ENCODE results near the gene HIVEP3. TPM values are rescaled to one million over a fixed set of nuclear protein-coding genes. Genes with fewer than 3 reads are reported as not detected.
A peak's percentile ranks its signal among the peaks of the same experiment; 100 is the strongest.

The HIVEP3 gene
- total RNA-seq, 1 experiment from 2014 or later = 2.8 TPM

GRCh38 chr1:41861535-41862383 is 57.0 kb downstream of the HIVEP3 start:
- H3K4me1 ChIP-seq = peaks cover 22% of the 10 kb centered on the region
- H3K4me3 ChIP-seq = no peak overlapping the region
- no peak overlapping the region for H3K27ac ChIP-seq
- H3K27me3 ChIP-seq = peaks cover 4% of the 10 kb centered on the region; the same call in 1 of the 2 replicates
- H3K36me3 ChIP-seq = no peaks in the 10 kb centered on the region
- no peak for DNase-seq
- 0 out of 2 replicates have a peak, but pooled peaks cover 3% of the 10 kb centered on the region for H3K9me3 ChIP-seq (replicated peaks)

GRCh38 chr1:41860771-41861170 is 58.0 kb downstream of the HIVEP3 start:
- 0 out of 2 replicates have a peak, but pooled peaks cover 3% of the 10 kb centered on the region for H3K9me3 ChIP-seq (replicated peaks)
- peaks cover 20% of the 10 kb centered on the region for H3K4me1 ChIP-seq
- no peaks in the 10 kb centered on the region for H3K36me3 ChIP-seq
- H3K4me3 ChIP-seq = no peak overlapping the region
- H3K27ac ChIP-seq = no peak overlapping the region
- H3K27me3 ChIP-seq = no peaks in the 10 kb centered on the region; the same call in 1 of the 2 replicates
- DNase-seq = no peak

GRCh38 chr1:41860214-41860613 is 58.5 kb downstream of the HIVEP3 start:
- Histone ChIP-seq H3K4me1 (peaks cover 20% of the 10 kb centered on the region), H3K27me3 (no peaks in the 10 kb centered on the region; the same call in 1 of the 2 replicates), H3K4me3 (no peak overlapping the region), H3K36me3 (no peaks in the 10 kb centered on the region), H3K27ac (no peak overlapping the region), H3K9me3 (replicated peaks) (0 out of 2 replicates have a peak, but pooled peaks cover 3% of the 10 kb centered on the region)
- DNase-seq = no peak

GRCh38 chr1:41859686-41860085 is 59.0 kb downstream of the HIVEP3 start:
- 0 out of 2 replicates have a peak, but pooled peaks cover 3% of the 10 kb centered on the region for H3K9me3 ChIP-seq (replicated peaks)
- peaks cover 16% of the 10 kb centered on the region for H3K4me1 ChIP-seq
- no peak overlapping the region for H3K4me3 ChIP-seq

GRCh38 chr1:41856944-41857285 is 61.8 kb downstream of the HIVEP3 start:
- Histone ChIP-seq H3K9me3 (replicated peaks) (0 out of 2 replicates have a peak, but pooled peaks cover 3% of the 10 kb centered on the region), H3K27ac (no peak overlapping the region), H3K27me3 (no peaks in the 10 kb centered on the region), H3K36me3 (no peaks in the 10 kb centered on the region), H3K4me3 (no peak overlapping the region), H3K4me1 (peaks cover 4% of the 10 kb centered on the region)
- no peak for DNase-seq

More at GRCh38 chr1:41859686-41860085, 59.0 kb downstream of the HIVEP3 start:
- Histone ChIP-seq H3K27ac (no peak overlapping the region), H3K36me3 (no peaks in the 10 kb centered on the region), H3K27me3 (no peaks in the 10 kb centered on the region; the same call in 1 of the 2 replicates)
- DNase-seq = no peak

- no peak overlapping the region for H3K4me3 ChIP-seq
Observed at GRCh38 chr1:41856151-41856943, 62.4 kb downstream of the HIVEP3 start.

GRCh38 chr1:41855713-41856112 is 63.0 kb downstream of the HIVEP3 start:
- DNase-seq = no peak
- H3K9me3 ChIP-seq (replicated peaks) = 0 out of 2 replicates have a peak, but pooled peaks cover 3% of the 10 kb centered on the region
- H3K4me1 ChIP-seq = no peaks in the 10 kb centered on the region
- H3K27me3 ChIP-seq = no peaks in the 10 kb centered on the region; the same call in 1 of the 2 replicates
- H3K36me3 ChIP-seq = no peaks in the 10 kb centered on the region
- H3K27ac ChIP-seq = no peak overlapping the region
- H3K4me3 ChIP-seq = no peak overlapping the region

More at GRCh38 chr1:41856151-41856943, 62.4 kb downstream of the HIVEP3 start:
- Histone ChIP-seq H3K27me3 (no peaks in the 10 kb centered on the region), H3K36me3 (no peaks in the 10 kb centered on the region), H3K4me1 (no peaks in the 10 kb centered on the region; the same call in 1 of the 2 replicates), H3K27ac (no peak overlapping the region), H3K9me3 (replicated peaks) (0 out of 2 replicates have a peak, but pooled peaks cover 3% of the 10 kb centered on the region)
- DNase-seq = no peak

GRCh38 chr1:41853907-41854306 is 64.8 kb downstream of the HIVEP3 start:
- no peak overlapping the region for H3K4me3 ChIP-seq
- no peak for DNase-seq
- H3K9me3 ChIP-seq (replicated peaks) = 0 out of 2 replicates have a peak, but pooled peaks cover 3% of the 10 kb centered on the region
- no peak overlapping the region for H3K27ac ChIP-seq
- H3K36me3 ChIP-seq = no peaks in the 10 kb centered on the region
- no peaks in the 10 kb centered on the region for H3K4me1 ChIP-seq
- H3K27me3 ChIP-seq = no peaks in the 10 kb centered on the region; the same call in 1 of the 2 replicates

- no peaks in the 10 kb centered on the region for H3K9me3 ChIP-seq (replicated peaks)
- no peak for DNase-seq
- no peaks in the 10 kb centered on the region for H3K4me1 ChIP-seq
- H3K27ac ChIP-seq = no peak overlapping the region
- H3K4me3 ChIP-seq = no peak overlapping the region
- peaks cover under 1% of the 10 kb centered on the region; the same call in 1 of the 2 replicates for H3K27me3 ChIP-seq
- no peaks in the 10 kb centered on the region for H3K36me3 ChIP-seq
Observed at GRCh38 chr1:41852091-41852490, 66.6 kb downstream of the HIVEP3 start.

GRCh38 chr1:41851589-41851988 is 67.1 kb downstream of the HIVEP3 start:
- DNase-seq = peak; percentile 19 to 51
- Histone ChIP-seq H3K4me3 (no peak overlapping the region), H3K9me3 (replicated peaks) (no peaks in the 10 kb centered on the region), H3K4me1 (no peaks in the 10 kb centered on the region), H3K36me3 (no peaks in the 10 kb centered on the region), H3K27ac (no peak overlapping the region), H3K27me3 (peaks cover 3% of the 10 kb centered on the region; the same call in 1 of the 2 replicates)

- Histone ChIP-seq H3K27ac (no peak overlapping the region), H3K4me1 (no peaks in the 10 kb centered on the region), H3K9me3 (replicated peaks) (no peaks in the 10 kb centered on the region), H3K4me3 (no peak overlapping the region), H3K27me3 (peaks cover 3% of the 10 kb centered on the region; the same call in 1 of the 2 replicates), H3K36me3 (no peaks in the 10 kb centered on the region)
- no peak for DNase-seq
Observed at GRCh38 chr1:41850029-41850428, 68.7 kb downstream of the HIVEP3 start.

GRCh38 chr1:41849211-41849759 is 69.4 kb downstream of the HIVEP3 start:
- Histone ChIP-seq H3K27me3 (peaks cover 3% of the 10 kb centered on the region; the same call in 1 of the 2 replicates), H3K4me1 (no peaks in the 10 kb centered on the region), H3K9me3 (replicated peaks) (no peaks in the 10 kb centered on the region), H3K4me3 (no peak overlapping the region), H3K27ac (no peak overlapping the region), H3K36me3 (no peaks in the 10 kb centered on the region)
- DNase-seq = no peak

GRCh38 chr1:41848216-41848952 is 70.3 kb downstream of the HIVEP3 start:
- H3K4me1 ChIP-seq = no peaks in the 10 kb centered on the region
- no peak for DNase-seq

GRCh38 chr1:41847733-41848132 is 71.0 kb downstream of the HIVEP3 start:
- Histone ChIP-seq H3K9me3 (replicated peaks) (no peaks in the 10 kb centered on the region), H3K4me1 (no peaks in the 10 kb centered on the region), H3K27ac (no peak overlapping the region), H3K27me3 (peaks cover 5% of the 10 kb centered on the region), H3K36me3 (no peaks in the 10 kb centered on the region), H3K4me3 (no peak overlapping the region)
- DNase-seq = no peak

More at GRCh38 chr1:41848216-41848952, 70.3 kb downstream of the HIVEP3 start:
- Histone ChIP-seq H3K36me3 (no peaks in the 10 kb centered on the region), H3K27me3 (peaks cover 3% of the 10 kb centered on the region; the same call in 1 of the 2 replicates), H3K27ac (no peak overlapping the region), H3K9me3 (replicated peaks) (no peaks in the 10 kb centered on the region), H3K4me3 (no peak overlapping the region)

Data from SJCRH30 (cell line).